ENCODE results near the gene ATG4A.

Gene ATG4A

DNA sequence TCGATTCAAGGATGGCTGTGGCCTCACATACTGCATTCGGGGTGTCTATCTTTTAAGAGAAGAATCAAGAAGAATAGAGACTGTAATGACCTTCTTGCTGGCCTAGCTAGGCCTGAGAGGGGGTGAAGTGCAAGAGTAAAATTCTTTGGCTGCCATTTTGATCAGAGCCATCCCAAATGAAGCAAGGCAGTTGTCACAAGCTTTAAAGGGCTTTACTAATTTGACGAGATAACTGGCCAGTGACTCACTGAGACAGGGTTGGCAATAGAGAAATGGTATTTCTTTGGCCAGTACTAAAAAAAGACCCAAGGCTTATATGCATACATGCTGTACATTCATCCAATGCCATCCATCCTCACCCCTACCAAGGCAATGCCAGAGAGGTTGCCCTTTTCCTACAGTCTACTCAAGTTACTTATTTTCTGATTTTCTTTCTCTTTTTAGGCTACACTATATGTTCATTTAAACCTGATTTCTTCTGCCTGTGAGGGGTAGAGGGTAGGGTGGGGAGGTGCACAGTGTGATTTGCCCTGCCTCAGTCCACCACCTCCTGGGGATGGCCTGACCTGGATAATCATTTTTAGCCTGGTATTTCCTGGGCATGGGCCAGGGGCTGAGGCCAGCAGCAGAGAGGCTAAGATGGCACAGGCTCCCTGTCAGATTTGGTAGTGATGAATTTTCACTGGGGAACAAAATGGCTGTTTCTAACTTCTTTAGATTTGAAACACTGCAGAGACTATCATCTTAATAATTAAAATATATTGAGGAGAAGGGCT is 32.2 kb downstream of the ATG4A start:
- DNase-seq = no peak

DNA sequence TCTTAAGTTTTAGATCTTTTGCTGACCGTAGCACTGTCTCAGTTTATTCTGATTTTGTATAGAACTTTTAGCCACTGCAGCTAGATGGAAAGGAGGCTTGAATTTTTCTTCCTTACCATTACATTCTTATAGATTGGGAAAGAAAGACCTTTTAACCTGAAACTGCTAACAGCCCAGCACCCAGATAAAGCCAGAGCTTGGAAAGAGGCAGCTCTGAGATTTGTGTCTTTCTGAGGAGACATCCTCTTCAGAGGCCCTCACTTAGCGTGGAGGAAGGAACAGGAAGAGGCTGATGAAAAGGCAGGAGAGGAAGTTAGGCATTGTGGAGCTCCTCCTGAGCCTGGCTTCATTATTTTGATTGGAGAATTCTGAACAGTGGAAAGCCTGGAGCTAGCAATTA is 35.1 kb downstream of the ATG4A start:
- DNase-seq = no peak

DNA sequence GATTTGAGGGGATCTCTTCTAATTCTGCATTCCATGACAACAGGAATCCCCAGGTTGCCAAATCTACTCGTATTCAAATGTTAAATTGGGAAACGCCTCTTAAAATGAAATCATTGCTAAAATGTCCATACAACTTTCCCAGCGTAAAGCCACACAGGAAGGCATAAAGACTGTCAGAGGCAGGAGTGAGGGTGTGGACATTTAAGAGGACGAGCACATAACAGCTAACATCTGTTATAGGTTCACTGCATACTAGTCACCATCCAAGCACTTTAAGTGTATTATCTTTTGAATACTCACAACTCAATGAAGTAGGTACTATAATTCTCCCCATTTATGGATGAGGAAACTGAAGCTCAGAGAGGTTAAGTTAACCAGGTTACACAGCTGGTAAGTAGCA is 35.6 kb downstream of the ATG4A start:
- DNase-seq = no peak

DNA sequence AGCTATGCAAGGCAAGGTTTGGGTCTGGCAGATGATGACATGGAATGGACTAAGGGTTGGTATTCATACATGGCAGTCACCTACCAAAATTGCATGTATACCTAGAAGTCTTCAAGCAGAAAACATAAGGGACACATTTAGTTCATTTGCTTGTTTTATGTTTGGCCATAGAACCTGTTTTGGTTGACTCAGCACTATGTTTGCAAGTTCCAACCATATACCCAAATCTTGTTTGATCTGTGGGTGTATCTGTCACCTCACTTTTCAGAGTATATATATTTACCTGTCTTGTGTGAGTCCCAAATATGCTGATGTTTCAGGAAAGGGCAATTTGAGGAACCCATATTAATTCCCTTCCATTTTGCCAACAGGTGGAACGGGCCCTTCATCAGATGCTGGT is 39.3 kb downstream of the ATG4A start:
- no peak for DNase-seq

DNA sequence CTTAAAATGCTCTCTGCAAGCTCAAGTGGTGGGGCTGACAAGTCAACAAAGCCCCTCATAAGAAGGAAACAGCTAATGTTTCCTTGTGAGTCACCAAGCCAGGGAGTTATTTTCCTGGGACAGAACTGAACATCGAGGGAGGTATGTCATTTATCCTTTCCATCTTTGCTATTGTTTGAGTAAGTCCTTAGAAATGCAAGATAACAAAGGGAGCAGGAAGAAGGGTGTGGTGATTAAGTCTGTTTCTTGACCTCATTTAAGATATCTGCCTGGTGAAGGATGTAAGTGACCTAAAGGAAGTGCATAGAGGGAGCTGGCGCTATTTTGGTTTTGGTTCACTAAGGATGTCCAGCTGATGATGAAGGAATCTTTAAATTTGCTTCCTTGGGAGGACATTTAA is 39.9 kb downstream of the ATG4A start:
- DNase-seq = no peak

DNA sequence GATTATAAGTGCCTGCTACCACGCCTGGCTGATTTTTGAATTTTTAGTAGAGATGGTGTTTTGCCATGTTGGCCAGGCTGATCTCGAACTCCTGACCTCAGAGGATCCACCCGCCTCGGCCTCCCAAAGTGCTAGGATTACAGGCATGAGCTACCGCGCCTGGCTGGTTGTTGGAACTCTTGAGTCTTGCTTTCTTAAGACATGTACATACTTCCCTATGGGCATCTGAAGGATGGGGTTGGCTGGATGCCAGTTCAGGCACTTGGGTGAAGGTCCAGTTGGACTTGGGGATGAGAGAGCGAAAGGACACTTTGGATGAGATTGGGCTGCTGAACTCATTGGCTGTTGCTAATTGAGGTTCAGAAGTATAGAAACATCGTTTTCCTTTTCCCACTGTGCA is 40.5 kb downstream of the ATG4A start:
- no peak for DNase-seq

DNA sequence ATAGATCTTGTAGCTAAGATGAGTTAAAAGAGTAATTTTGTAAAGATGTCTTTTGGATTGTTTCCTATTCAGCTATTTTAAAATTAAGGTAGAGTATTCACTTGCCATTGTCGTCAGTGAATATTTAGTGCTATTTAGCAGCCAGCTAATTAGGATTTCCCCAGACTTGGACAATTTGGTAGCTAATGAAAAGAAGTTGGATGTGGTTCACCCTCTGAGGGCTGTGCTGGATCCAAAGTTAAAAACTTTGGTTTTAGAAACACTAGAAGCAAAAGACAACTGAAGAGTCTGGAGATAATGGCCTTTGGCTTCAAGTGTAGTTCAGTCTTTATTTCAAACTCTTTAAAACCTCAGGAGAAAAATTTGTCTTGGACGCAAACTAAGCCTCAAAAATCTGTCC is 41.3 kb downstream of the ATG4A start:
- no peak for DNase-seq

DNA sequence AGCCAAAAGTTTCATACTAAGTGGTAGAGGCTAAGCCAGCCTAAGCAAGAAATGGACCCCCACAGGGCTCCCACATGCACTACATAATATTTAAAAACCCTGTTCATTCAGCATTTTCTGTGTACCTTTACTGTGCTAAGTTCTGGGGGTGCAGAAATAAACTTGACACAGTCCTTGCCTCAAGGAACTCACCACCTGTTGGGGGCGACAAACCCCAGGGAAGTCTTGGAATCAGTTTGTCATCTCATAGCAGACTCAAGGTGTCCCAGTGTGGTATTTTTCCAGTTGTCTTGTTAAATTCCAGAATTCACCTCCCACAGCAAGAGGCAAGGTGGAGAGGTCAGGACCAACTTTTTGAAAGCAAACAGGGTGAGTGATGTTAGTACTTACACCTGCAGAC is 43.1 kb downstream of the ATG4A start:
- no peak for DNase-seq

DNA sequence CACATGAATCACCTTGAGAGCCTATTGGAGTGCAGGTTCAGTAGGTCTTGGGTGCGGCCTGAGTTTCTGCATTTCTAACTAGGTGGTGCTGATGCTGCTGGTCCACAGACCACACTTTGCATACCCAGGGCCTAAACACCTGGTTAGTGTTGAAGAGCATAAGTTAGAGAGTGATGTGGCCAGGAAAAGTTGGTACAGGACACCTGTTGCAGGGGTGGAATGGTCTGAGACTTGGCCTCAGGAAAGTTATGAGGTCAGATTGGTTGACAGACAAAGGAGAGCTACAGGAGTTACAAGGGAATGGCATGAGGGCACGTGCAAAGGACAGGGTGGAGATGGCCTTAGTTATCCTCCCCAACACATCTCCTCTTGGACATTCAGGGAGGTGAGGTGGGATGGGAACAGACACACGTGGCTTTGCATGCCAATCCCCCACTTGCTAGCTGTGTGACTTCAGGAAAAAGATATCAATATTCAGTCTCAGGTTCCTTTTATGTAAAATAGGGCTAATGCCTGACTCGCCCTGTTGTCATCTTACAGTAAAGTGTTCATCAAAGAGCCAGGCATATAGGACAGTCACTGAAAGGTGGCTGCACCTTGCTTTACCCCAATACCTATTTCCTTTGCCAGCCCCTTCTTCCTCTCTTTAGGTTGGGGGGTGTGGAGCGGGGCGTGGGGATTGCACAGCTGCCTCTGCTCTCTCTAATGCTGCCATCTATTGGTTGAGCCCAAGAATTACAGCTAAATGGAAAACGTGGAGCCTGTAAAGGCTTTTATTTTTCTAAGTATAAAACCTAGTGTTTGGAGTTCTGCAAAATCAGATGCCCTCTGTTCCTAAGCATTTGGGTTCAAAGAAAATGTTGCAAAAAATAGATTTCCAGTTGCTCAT is 47.5 kb downstream of the ATG4A start:
- DNase-seq = peak; percentile 16

DNA sequence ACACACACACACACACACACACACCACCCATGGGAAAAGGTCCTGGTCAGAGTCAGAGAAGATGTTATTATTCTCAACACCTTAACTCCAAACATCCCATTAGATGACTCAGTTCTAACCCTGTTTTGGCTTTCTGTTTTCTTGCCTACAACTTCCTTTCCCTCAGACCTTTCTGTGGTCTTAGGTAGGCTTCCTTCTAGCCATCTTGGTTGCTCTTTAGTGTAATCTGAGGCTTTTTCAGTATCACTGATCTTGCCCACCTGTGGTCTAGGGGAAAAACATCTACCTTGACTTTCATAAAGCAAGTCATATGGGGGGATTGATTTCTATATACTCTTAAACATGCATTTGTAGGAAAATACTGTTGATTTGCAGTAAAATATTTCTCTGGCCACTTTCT is 56.9 kb downstream of the ATG4A start:
- DNase-seq = peak; percentile 59

DNA sequence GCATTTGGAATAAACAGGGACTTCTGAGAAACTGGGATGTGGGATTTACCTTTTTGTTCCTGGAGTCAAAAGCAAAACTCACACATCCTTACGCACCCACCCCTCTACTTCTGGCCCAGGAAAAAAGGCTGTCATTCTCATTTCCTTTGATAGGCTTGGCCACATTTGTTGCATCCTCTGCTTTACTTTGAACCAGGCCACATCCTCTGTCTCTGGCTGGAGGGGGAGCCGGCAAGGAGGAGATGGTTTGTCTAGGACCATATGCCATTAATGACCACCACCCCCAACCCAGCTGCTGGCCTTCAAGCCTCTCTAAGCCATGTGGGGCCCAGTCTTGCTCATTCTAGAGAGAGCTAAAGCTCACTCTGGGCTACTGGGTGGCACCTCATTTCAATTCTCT is 64.5 kb downstream of the ATG4A start:
- no peak for DNase-seq

DNA sequence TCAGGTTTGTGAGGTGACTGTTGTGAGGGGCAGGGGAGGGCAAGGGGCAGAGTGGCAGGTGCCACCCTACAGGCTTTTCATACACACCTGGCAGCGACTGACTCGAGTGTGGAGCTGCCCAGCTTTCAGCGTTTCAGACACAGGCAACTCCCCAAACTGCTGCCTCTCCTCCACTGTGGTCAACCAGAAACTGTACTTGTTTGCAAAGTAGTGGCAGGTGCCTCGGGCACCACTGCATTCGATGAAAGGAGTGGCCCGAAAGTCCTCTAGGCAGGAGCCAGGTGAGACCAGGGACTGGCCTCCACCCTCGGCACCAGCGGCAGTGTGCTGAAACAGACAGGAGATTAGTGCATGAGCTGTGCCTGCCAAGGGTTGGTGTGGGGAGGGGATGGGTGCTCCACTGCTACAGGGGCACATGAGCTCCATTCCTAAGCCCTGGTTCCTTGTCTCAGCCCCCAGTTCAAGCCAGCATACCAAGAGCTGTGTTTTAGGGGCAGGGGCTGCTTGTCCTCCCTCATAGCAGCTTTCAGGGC is 65.4 kb downstream of the ATG4A start:
- no peak for DNase-seq

DNA sequence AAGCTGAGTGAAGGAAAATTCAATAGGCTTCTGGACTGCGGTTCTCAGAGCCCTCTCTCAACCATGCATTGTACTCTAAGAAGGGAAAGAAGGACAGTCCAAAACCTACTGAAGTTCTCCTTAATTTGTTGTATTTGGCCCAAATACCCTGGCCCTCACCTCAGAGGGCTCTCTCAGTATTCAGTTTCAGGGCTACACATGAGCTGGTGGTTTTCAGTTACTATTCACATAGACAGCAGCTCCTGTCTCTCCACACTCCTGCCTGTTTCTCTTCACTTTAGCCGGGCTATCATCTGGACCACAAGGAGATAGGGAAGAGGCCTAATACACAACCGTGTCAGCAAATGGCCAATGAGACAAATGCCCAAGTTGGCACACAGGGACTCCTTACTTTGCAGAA is 66.0 kb downstream of the ATG4A start:
- no peak for DNase-seq

DNA sequence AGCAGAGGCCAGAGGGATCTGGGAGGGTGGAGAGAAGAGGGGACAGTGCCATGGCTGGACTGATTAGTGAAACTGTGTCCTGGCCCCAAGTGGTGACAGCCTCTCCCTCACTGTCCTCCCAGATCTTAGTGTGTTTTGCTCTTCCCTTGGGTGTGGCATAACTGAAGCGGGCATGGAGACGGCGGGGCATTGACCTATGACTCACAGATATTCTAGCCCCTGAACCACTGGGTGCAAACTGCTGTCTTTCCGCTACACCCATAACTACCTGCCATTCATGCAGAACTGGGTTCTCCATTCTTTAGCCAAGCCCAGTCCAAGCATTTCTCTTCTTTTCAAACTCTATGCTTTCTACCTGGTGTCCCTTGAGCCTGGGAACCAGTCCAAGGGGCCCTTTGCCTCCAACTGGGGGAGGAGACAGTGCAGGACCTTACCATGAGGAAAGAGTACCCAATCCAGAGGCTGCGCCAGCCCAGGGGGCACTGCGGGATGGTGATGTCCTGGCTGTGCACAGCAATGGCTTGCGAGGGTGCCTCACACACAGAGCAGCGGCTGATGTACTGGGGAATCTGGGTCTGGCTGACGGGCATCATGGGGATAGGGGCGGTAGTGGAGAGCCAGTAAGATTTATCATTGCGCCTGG is 67.6 kb downstream of the ATG4A start:
- no peak for DNase-seq

DNA sequence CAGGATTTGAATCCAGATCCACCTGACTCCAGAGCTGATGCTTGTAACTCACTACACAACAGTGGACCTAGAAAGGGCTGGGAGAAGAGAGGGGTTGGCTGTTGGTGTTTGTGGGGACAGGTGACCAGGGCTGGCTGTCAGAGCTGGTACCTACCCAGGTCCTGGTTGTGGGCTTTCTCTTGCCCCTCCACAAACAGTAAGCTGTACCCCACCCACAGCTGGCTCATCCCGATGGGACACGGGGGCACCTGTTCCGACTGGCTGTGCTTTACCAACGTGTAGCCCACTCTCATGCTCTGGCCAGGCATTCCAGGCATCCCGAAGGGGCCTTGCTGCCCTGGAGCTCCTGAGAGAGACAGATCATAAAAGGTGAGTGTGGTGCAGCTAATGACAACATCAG is 68.7 kb downstream of the ATG4A start:
- no peak for DNase-seq

DNA sequence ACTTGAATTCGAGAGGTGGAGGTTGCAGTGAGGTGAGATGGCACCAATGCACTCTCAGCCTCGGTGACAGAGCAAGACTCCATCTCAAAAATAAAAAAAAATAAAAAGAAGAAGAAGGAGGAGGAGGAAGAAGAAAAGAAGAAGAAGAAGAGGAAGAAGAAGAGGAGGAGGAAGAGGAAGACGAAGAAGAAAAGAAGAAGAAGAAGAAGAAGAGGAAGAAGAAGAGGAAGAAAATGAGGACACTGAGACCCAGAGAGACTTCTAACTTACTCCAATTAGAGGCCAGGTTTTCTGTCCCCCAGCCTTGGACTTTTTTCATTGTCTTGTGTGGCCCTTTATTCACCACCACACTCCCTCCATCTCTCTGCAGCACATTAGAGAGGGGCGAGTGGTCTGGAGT is 70.7 kb downstream of the ATG4A start:
- DNase-seq = no peak

DNA sequence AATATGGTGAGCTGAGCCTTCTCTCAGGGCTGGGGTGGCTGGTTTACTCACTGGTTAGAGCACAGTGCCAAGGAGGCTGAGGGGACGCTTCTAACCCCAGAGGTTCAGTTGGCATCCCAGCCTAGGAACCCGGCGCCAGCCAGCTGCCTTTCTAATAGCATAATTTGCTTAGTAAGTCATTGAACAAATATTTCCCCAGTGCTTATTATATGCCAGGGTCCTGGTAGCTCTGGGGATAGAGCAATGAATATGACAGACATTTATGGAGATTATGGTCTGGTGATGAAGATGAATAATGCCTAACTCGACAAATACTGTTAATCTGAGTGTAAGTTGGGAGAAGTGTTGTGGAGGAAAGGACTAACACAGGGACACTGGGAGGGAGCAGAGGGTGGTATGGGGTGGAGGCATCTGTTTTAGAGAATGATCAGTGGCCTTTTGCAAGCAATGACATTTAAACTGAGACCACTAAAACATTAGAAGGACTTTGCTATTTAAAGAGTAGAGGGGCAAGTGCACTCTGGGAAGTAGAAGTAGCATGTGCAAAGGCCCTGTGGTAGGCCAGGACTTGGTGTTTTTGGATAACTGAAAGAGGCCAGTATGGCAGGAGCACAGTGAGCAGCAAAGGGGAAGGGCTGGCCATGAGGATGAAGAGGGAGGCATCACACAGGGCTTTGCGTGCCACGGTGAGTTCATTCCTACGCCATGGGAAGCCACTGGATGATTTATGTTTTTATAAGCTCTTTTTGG is 71.9 kb downstream of the ATG4A start:
- DNase-seq = no peak

DNA sequence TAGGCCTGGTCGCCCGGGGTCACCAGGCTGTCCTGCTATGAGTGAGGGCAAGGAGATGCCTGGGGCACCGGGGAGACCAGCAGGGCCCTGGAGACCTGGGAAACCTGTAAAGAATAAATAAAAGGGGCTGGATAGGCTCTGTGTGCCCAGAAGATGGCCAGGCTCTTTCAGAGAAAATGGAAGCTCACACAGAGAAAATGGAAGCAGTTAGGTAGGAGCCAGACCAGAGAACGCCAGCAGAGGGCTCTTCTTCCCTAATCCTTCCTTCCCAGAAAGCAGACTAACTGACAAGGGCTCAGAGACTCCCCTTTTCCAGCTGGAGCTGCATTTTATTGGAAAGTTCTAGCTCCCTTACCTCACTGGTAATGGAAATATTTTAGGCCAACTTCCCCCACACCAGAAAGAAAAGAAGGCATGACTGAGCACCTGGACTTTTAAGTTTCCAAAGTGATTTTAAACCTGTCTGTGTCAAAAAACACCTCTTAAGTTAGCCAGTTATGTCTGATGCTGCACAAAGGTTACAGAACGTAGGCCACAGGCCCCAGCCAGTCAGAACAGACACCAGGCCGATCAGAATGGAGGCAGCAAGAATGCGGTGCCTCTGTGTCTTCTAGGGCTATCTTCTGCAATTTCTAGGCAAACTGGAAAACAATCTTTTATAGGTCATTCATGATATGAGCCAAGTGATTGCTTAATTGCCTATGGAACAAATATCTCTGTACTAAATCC is 74.0 kb downstream of the ATG4A start:
- DNase-seq = no peak

DNA sequence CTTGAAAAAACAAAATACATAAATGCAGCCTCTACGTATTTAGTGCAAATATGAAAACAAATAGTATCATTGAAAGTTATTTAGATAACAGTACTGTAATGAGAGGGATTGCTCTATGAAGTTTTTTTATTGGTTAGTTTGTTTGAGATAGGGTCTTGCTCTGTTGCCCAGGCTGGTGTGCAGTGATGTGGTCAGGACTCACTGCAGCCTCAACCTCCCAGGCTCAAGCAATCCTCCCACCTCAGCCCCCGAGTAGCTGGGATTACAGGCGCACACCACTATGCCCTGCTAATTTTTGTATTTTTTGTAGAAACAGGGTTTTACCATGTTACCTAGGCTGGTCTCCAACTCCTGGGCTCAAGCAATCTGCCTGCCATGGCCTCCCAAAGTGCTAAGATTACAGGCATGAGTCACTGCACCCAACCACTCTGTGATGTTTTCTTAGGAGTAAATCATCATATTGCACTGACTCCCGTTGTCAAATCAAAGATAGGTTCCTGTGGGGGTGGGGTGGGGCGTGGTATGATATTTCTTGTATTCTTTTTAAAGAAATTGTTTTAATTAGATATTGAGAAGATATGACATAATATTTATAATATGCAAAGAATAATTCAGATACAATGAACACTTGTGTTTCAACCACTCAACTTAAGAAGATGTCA is 75.8 kb downstream of the ATG4A start:
- no peak for DNase-seq

DNA sequence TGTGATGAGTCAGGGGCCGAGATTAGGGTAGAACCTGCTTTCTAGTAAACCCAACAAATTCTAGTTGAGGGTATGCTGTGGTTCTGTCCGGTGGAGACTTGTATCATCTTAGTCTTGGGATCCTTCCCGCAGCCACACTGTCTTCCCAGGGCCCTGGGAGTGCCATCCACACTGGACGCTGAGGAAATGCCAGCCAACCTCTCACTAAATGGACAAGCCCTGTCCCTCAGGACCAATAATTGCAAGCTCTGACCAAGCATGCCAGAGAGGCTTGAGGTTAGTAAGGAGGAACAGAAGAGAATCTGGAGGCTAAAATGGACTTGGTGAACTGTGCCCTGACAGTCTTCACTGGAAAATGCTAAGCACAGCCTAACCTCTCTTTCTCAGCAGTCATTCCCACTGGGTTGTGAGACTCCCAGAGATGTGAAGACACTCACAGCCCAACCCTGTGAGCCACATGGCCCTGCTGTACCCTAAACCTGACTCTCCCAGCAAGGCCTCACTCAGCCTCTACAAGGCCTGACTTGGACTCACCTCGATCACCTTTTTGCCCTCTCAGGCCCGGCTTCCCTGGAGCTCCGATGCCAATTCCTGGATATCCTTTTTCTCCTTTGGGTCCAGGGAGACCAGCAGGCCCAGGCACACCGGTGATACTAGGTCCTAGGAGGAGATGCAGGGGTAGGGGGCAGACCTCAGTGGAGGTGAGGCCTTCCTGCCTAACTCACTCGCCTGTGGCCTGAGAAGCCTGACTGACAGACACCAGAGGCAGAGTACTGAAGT is 77.6 kb downstream of the ATG4A start:
- no peak for DNase-seq

DNA sequence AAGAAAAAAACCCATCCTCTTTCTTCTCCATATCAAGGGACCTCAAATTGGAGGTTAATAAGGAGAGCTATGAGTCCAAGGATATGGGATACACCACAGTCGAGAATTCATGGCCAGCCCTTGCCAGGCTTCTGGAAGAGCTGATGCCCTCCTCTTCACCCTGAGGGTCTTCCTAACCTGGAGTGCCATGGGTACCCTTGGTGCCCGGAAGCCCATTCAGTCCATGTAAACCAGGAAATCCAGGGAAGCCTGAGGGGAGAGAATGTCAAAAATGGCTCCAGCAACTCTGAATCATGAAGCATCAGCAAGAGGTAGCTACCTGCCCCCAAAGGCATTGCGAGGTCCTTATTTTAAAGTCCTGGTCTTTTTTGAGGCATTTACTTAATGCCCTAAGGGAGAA is 78.2 kb downstream of the ATG4A start:
- DNase-seq = no peak
